GM21529 (cell line): ENCODE measurements around the gene DOCK2.
"Not testable (repeated sequence)": the region's sequence is repeated elsewhere in the genome, so short reads cannot be mapped to it uniquely, and the experiment has no call there.

Source experiments
- ATAC-seq: cut with Tn5 transposase; IDR thresholded peaks from one replicate; pipeline ENCODE4 v1.9.1; 2021; ENCODE audit not compliant: unreplicated experiment

Gene DOCK2

GRCh38 chr5:169933127-169933526 is 296.1 kb downstream of the DOCK2 start:
- ATAC-seq, result no peak

- no peak for ATAC-seq
These were observed 296.5 kb downstream of the DOCK2 start for GRCh38 chr5:169933616-169934015.

- no peak for ATAC-seq
These were observed 297.9 kb downstream of the DOCK2 start for GRCh38 chr5:169934990-169935389.

GRCh38 chr5:169935762-169936161 is 298.7 kb downstream of the DOCK2 start:
- no peak for ATAC-seq

- no peak for ATAC-seq
These were observed 301.4 kb downstream of the DOCK2 start for GRCh38 chr5:169938439-169938838.

- ATAC-seq, result no peak
These were observed 302.7 kb downstream of the DOCK2 start for GRCh38 chr5:169939731-169940130.

GRCh38 chr5:169941542-169941941 is 304.5 kb downstream of the DOCK2 start:
- ATAC-seq, result no peak

- ATAC-seq, result no peak
These were observed 305.1 kb downstream of the DOCK2 start for GRCh38 chr5:169942181-169942580.

- no peak for ATAC-seq
These were observed 306.0 kb downstream of the DOCK2 start for GRCh38 chr5:169943026-169943425.

GRCh38 chr5:169944115-169944514 is 307.0 kb downstream of the DOCK2 start:
- ATAC-seq, result no peak

GRCh38 chr5:169944922-169945680 is 308.0 kb downstream of the DOCK2 start:
- peak; percentile 50 for ATAC-seq

GRCh38 chr5:169945831-169946261 is 308.8 kb downstream of the DOCK2 start:
- no peak for ATAC-seq

GRCh38 chr5:169946743-169947295 is 309.7 kb downstream of the DOCK2 start:
- no peak for ATAC-seq

- ATAC-seq, result no peak
These were observed 313.3 kb downstream of the DOCK2 start for GRCh38 chr5:169950333-169950732.

- ATAC-seq, result not testable (repeated sequence)
These were observed 316.1 kb downstream of the DOCK2 start for GRCh38 chr5:169953196-169953595.

GRCh38 chr5:169954786-169955185 is 317.7 kb downstream of the DOCK2 start:
- no peak for ATAC-seq

- no peak for ATAC-seq
These were observed 319.1 kb downstream of the DOCK2 start for GRCh38 chr5:169956126-169956525.

GRCh38 chr5:169956756-169957155 is 319.7 kb downstream of the DOCK2 start:
- ATAC-seq, result no peak

GRCh38 chr5:169958278-169958677 is 321.2 kb downstream of the DOCK2 start:
- no peak for ATAC-seq

- no peak for ATAC-seq
These were observed 323.6 kb downstream of the DOCK2 start for GRCh38 chr5:169960659-169961058.

GRCh38 chr5:169964246-169964645 is 327.2 kb downstream of the DOCK2 start:
- no peak for ATAC-seq

- ATAC-seq, result peak; percentile 72
These were observed 333.3 kb downstream of the DOCK2 start for GRCh38 chr5:169970339-169970738.
